ENCODE results near the gene ERMN.

ERMN gene

GRCh38 chr2:157324331-157324843 is 1.2 kb downstream of the ERMN start:
- no peak for TF ChIP-seq REST (IDR thresholded peaks at IDR 0.05; ENCODE audit: insufficient read depth in 1 of 2, low read depth in 2 of 2, low read length in 2 of 2)
- TF ChIP-seq FOXP2 (optimal IDR thresholded peaks at IDR 0.05; ENCODE audit: borderline replicate concordance, extremely low read depth, extremely low read length, insufficient read depth) = no peak
- TF ChIP-seq SIN3A (IDR thresholded peaks at IDR 0.05; ENCODE audit: borderline replicate concordance, insufficient read depth, low read length) = no peak

DNA sequence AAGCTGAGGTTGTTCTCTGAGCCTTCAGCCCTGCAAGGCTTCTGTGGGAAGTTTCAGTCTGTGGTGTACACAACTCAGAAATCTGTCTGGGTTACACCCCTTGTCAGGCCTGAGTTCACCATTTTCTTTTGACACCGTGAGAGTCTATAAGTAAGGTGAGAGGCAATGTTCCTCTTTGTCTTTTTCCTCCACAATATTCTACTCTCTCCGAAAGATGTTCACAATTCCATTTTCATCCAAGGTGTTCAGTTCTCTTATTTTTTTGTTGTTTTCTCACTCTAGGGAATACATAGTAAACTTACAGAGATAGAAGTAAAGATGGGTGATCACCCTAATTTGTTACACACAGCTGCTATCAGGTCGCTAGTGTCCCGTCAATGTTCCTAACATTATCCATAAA is 3.2 kb downstream of the ERMN start:
- TF ChIP-seq TAF1 (IDR thresholded peaks at IDR 0.05; ENCODE audit: borderline replicate concordance, insufficient read depth, low read length) (no peak), FOXP2 (optimal IDR thresholded peaks at IDR 0.05; ENCODE audit: borderline replicate concordance, extremely low read depth, extremely low read length, insufficient read depth) (no peak), SIN3A (IDR thresholded peaks at IDR 0.05; ENCODE audit: borderline replicate concordance, insufficient read depth, low read length) (no peak), REST (IDR thresholded peaks at IDR 0.05; ENCODE audit: insufficient read depth in 1 of 2, low read depth in 2 of 2, low read length in 2 of 2) (no peak), POLR2AphosphoS5 (IDR thresholded peaks at IDR 0.05; ENCODE audit: low read depth, low read length) (no peak)

DNA sequence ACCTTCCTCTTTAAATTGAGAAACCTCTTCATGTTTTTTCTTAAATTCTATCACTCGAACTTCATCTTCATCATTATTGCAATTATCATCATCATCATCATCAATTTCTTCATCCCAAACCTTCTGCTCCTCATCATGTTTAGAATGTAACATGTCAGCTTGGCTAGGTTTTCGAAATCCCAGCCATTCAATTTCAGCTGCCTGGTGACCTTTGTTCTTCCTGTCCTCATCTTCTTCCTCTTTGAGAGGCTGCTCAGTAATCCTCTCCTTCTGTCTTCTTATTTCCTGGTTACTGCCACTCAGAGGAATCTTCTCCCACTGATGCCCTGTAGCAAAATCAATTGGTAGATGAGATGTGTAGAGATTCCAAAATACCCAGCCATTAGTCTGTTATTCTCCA is 4.2 kb downstream of the ERMN start:
- no peak for TF ChIP-seq REST (IDR thresholded peaks at IDR 0.05; ENCODE audit: insufficient read depth in 1 of 2, low read depth in 2 of 2, low read length in 2 of 2)
- no peak for TF ChIP-seq TAF1 (IDR thresholded peaks at IDR 0.05; ENCODE audit: borderline replicate concordance, insufficient read depth, low read length)
- no peak for TF ChIP-seq POLR2AphosphoS5 (IDR thresholded peaks at IDR 0.05; ENCODE audit: low read depth, low read length)

DNA sequence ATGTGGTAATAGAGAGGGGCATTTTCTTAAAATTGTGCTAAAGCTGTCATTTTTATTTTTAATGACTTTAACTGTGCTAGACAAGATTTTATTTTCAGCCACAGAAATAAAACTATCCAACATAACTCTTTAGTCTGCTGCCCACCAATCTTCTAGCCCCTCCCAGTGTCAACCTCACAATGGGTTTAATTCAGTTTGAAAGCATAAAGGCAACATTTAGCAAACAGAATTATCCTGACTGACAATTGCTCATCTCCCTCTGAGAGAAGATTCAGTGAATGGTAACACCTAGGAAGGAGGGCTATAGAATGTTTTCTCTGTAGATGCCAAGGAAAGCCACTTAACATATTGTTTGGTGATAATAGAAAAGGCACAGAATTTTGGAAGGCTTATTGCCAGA is 5.2 kb downstream of the ERMN start:
- TF ChIP-seq POLR2AphosphoS5 (IDR thresholded peaks at IDR 0.05; ENCODE audit: low read depth, low read length) (no peak), FOXP2 (optimal IDR thresholded peaks at IDR 0.05; ENCODE audit: borderline replicate concordance, extremely low read depth, extremely low read length, insufficient read depth) (no peak), SIN3A (IDR thresholded peaks at IDR 0.05; ENCODE audit: borderline replicate concordance, insufficient read depth, low read length) (no peak), REST (IDR thresholded peaks at IDR 0.05; ENCODE audit: insufficient read depth in 1 of 2, low read depth in 2 of 2, low read length in 2 of 2) (no peak), TAF1 (IDR thresholded peaks at IDR 0.05; ENCODE audit: borderline replicate concordance, insufficient read depth, low read length) (no peak)

DNA sequence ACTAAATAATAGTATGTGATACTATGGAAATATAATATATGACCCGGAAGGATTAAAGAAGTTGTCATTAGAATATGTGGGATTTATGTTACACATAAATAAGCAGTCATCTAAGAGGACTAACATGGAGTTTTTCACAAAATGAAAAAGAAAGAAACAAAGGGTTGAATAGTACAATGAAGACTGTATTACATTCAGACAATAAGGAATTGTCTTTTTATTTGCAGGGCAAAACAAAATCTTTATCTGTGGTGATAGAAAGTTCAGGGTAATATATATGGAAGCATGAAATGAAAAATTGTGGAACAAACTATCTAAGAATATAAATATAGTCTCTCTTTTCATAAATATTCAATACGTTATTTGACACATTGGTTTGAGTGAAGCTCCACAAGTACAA is 5.8 kb downstream of the ERMN start:
- no peak for TF ChIP-seq TAF1 (IDR thresholded peaks at IDR 0.05; ENCODE audit: borderline replicate concordance, insufficient read depth, low read length)
- TF ChIP-seq POLR2AphosphoS5 (IDR thresholded peaks at IDR 0.05; ENCODE audit: low read depth, low read length) = no peak
- no peak for TF ChIP-seq REST (IDR thresholded peaks at IDR 0.05; ENCODE audit: insufficient read depth in 1 of 2, low read depth in 2 of 2, low read length in 2 of 2)
- TF ChIP-seq FOXP2 (optimal IDR thresholded peaks at IDR 0.05; ENCODE audit: borderline replicate concordance, extremely low read depth, extremely low read length, insufficient read depth) = no peak
- no peak for TF ChIP-seq SIN3A (IDR thresholded peaks at IDR 0.05; ENCODE audit: borderline replicate concordance, insufficient read depth, low read length)
